Measurements from ENCODE around the gene LACTB. TPM values are rescaled to one million over a fixed set of nuclear protein-coding genes. Genes with fewer than 3 reads are reported as not detected.

LACTB gene
- total and polyA plus RNA-seq, 2 experiments from 2014 or later = 26.5 to 31.0 TPM

- Histone ChIP-seq H3K4me2 (no peak overlapping the region), H4K20me1 (ENCODE audit: insufficient read depth, poor library complexity, severe bottlenecking) (no peaks in the 10 kb centered on the region), H2AFZ (no peak overlapping the region), H3K79me2 (no peaks in the 10 kb centered on the region), H3K27me3 (no peaks in the 10 kb centered on the region), H3K36me3 (replicated peaks; ENCODE audit: insufficient read depth, low read depth) (no peaks in the 10 kb centered on the region), H3K4me1 (ENCODE audit: insufficient read depth) (peaks cover 4% of the 10 kb centered on the region), H3K9me2 (replicated peaks; ENCODE audit: insufficient read depth) (no peaks in the 10 kb centered on the region), H3K27ac (peak overlapping the region; percentile 57), H3K4me3 (no peak overlapping the region), H3K9me3 (ENCODE audit: low read depth) (no peaks in the 10 kb centered on the region)
- 90% methylated on average over 10 of the region's 10 CpGs for WGBS (ENCODE audit: low lambda C conversion rate, missing lambda C conversion rate)
- no peak for DNase-seq (ENCODE audit: low spot score)
- no peak for TF ChIP-seq EZH2 (IDR thresholded peaks at IDR 0.05; ENCODE audit: borderline replicate concordance)
- TF ChIP-seq EZH2phosphoT487 (IDR thresholded peaks at IDR 0.05; ENCODE audit: low read depth, severe bottlenecking, unreplicated experiment) = no peak
- no peak for TF ChIP-seq CTCF (IDR thresholded peaks at IDR 0.05; ENCODE audit: poor library complexity)
Measured at GRCh38 chr15:63080634-63081250, 40.9 kb upstream of the LACTB start.

- H3K27ac ChIP-seq = peak overlapping the region; percentile 87
- DNase-seq (ENCODE audit: low spot score) = no peak
- WGBS (ENCODE audit: low lambda C conversion rate, missing lambda C conversion rate) = 49% methylated on average over 4 of the region's 4 CpGs
- H3K9me2 ChIP-seq (replicated peaks; ENCODE audit: insufficient read depth) = no peaks in the 10 kb centered on the region
- peaks cover 16% of the 10 kb centered on the region for H3K4me1 ChIP-seq (ENCODE audit: insufficient read depth)
- H2AFZ ChIP-seq = no peak overlapping the region
- TF ChIP-seq EZH2 (IDR thresholded peaks at IDR 0.05; ENCODE audit: borderline replicate concordance) (no peak), CTCF (IDR thresholded peaks at IDR 0.05; ENCODE audit: poor library complexity) (no peak), EZH2phosphoT487 (IDR thresholded peaks at IDR 0.05; ENCODE audit: low read depth, severe bottlenecking, unreplicated experiment) (no peak)
- no peak overlapping the region for H3K4me2 ChIP-seq
- H4K20me1 ChIP-seq (ENCODE audit: insufficient read depth, poor library complexity, severe bottlenecking) = no peaks in the 10 kb centered on the region
- no peaks in the 10 kb centered on the region for H3K79me2 ChIP-seq
- no peak overlapping the region for H3K4me3 ChIP-seq
- H3K9me3 ChIP-seq (ENCODE audit: low read depth) = no peaks in the 10 kb centered on the region
- H3K36me3 ChIP-seq (replicated peaks; ENCODE audit: insufficient read depth, low read depth) = no peaks in the 10 kb centered on the region
- H3K27me3 ChIP-seq = no peaks in the 10 kb centered on the region
Measured at GRCh38 chr15:63082366-63082765, 39.3 kb upstream of the LACTB start.

GRCh38 chr15:63083044-63083443 is 38.6 kb upstream of the LACTB start:
- Histone ChIP-seq H3K9me2 (replicated peaks; ENCODE audit: insufficient read depth) (no peaks in the 10 kb centered on the region), H3K27me3 (no peaks in the 10 kb centered on the region), H3K36me3 (replicated peaks; ENCODE audit: insufficient read depth, low read depth) (no peaks in the 10 kb centered on the region), H3K9me3 (ENCODE audit: low read depth) (no peaks in the 10 kb centered on the region), H2AFZ (no peak overlapping the region), H3K27ac (peak overlapping the region; percentile 87), H3K4me1 (ENCODE audit: insufficient read depth) (peaks cover 16% of the 10 kb centered on the region), H4K20me1 (ENCODE audit: insufficient read depth, poor library complexity, severe bottlenecking) (no peaks in the 10 kb centered on the region), H3K4me2 (no peak overlapping the region), H3K4me3 (no peak overlapping the region), H3K79me2 (no peaks in the 10 kb centered on the region)
- TF ChIP-seq EZH2phosphoT487 (IDR thresholded peaks at IDR 0.05; ENCODE audit: low read depth, severe bottlenecking, unreplicated experiment) (no peak), CTCF (IDR thresholded peaks at IDR 0.05; ENCODE audit: poor library complexity) (no peak), EZH2 (IDR thresholded peaks at IDR 0.05; ENCODE audit: borderline replicate concordance) (no peak)
- WGBS (ENCODE audit: low lambda C conversion rate, missing lambda C conversion rate) = 49% methylated on average over 12 of the region's 12 CpGs
- peak; percentile 43 for DNase-seq (ENCODE audit: low spot score)
